Stimulated activated CD4-positive, alpha-beta T cell treated with anti-CD3 and anti-CD28 coated beads, Interleukin-12 subunit alpha, Interleukin-12 subunit beta, amount 100 ng/mL, for 4 hours (primary cell): Measurements from ENCODE around the gene UNC5B.

ENCODE experiments used
- DNase-seq: peaks from one replicate; pipeline ENCODE4 v3.0.0-alpha.2; 2020

Gene UNC5B

DNA sequence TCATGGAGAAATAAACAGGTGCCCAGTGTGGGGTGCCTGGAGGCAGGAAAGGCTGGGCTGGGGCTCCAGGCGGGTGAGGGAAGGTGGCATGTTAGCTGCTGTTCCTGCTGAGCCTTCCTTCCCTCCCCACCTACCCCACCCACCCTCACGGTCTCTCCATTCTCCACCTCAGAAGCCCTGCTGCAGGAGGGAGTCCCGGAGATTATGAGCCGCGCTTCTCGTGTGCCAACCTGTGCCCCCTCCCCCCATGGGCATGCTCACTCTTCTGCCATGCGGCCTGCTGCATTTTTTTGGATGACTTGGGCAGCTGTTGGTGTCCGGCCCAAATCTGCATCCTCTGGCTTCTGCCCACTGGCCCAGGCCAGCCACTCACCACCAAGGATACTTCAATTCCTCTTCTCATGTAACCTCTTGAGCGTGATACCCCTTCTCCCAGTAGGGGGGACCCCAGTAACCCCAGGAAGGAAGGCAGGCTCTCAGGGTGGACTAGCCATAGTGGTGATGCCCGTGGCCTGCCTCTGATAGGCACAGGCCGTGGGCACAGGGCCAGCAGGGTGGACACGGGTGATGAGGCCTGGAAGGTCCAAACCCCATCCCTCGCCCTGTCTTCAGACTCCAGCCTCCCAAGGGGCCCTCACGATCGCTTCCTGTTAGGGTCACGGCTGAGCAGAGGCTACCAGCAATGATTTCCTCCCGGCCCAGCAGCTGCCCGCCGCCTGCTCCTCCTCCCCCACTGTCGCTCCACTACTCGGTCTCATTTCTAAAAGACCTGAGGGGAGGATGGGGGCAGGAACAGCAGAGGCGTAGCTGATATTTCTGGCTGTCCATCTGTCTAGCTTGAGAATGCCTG, 27.8 kb downstream of the UNC5B start:
- DNase-seq = no peak

DNA sequence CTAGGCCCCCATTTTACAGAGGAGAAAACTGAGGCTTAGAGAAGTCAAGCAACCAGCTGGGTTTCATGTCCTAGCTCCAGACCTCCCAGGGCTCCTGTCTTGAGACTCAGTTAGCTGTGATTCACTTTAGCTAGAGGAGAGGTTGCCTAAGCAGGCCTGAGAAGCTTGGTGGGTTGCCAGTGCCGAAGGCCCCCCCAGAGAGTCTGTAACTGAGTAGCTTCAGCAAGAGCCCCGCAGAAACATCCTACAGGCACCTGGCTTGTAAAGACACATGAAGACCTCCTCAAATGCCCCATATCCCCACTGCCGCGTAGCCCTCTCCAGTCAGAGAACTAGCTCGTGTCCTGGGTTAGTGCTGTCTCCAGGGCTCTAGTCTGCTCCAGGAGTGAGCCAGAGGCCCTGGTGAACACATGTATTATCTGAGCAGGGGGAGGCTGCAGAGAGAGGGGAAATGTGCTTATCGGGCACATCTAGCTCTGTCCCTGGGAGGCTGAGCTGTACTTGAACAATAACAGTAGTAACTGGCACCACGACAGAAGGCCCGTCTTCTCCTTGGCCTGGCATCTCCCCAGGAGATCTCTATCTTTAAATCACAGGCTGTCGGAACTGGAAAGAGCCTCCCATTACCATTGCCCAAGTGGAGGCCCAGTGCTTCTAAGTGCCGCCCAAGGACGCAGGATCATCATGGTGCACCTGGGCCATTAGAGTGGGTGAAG, 28.9 kb downstream of the UNC5B start:
- DNase-seq = no peak

DNA sequence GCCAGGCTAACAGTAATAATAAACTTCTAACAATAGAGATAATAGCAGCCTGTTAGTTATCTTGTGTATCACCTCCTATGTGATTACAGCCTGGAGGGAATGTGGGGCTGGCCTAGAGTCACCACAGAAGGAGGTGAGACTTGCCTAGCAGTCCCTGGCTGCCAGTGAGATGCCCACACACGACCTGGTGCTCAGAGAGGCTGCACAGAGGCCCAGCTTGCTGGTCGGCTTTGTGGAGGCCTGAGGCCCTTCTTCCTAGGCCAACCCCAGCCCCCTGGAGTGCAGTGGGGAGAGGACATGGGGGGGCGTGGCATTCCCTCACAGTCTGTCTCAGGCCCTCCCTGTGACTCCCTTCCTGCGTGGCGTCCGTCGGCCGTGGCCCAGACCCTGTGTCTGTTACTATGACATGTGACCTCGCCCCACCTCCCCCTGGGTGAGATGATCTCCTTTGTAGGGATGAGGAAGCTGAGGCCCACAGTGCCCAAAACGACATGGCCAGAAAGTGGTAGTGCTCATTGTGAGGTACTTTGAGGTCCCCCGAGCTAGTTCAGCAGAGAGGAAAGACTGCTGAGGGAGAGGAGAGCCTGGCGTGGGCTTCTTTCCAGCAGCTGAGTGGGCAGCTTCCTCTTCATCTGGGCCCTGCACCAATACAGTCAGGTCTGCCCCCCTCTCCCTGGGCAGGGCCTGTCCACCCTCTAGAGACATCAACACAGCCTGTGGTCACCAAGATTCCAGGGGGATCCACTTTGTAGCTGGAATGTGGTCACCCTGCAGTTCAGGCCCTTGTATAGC, 29.7 kb downstream of the UNC5B start:
- DNase-seq = no peak

DNA sequence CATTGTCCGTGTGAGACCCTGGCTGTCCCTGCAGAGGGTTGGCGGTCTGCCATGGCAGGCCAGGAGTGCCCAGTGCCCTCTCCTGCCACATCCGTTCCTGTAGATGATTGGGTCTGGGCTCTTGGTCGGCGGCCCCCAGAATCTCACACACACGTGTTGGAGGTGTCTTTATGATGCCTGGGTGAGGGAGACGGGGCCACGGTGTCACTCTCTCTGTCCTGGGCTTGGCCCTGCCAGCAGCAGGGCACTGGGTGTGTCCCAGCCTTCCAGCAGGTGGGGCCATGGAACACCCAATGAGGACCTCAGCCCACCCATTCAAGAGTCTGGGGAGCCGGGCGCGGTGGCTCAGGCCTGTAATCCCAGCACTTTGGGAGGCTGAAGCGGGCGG, 30.2 kb downstream of the UNC5B start:
- no peak for DNase-seq

DNA sequence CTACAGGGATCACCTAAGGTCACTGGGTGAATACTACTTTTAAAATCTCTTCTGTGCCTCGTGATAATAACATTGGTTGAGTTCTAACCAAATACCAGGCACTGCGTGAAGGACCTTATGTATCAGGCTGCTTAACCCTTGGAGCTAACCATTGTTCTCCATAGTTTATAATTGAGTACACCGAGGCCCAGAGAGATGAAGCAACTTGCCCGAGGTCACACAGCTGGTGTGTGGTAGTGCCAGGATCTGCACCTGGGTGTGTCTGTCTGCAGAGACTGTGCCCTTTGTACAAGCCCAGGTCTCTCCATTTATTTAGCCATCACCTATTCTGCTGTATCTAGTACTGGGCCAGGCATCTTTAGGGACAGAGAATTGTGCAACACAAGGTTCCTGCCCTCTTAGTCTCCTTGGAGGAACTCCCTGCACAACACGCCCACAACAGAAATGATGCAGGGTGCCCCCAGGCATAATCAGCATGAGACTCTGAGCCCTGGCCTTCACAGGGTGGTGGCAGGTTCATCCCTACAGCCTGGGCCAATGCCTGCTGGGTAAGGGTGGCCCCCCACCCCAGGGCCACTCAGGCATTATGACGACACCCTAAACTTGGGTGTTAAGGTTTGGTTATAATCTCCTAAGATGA, 31.5 kb downstream of the UNC5B start:
- no peak for DNase-seq

DNA sequence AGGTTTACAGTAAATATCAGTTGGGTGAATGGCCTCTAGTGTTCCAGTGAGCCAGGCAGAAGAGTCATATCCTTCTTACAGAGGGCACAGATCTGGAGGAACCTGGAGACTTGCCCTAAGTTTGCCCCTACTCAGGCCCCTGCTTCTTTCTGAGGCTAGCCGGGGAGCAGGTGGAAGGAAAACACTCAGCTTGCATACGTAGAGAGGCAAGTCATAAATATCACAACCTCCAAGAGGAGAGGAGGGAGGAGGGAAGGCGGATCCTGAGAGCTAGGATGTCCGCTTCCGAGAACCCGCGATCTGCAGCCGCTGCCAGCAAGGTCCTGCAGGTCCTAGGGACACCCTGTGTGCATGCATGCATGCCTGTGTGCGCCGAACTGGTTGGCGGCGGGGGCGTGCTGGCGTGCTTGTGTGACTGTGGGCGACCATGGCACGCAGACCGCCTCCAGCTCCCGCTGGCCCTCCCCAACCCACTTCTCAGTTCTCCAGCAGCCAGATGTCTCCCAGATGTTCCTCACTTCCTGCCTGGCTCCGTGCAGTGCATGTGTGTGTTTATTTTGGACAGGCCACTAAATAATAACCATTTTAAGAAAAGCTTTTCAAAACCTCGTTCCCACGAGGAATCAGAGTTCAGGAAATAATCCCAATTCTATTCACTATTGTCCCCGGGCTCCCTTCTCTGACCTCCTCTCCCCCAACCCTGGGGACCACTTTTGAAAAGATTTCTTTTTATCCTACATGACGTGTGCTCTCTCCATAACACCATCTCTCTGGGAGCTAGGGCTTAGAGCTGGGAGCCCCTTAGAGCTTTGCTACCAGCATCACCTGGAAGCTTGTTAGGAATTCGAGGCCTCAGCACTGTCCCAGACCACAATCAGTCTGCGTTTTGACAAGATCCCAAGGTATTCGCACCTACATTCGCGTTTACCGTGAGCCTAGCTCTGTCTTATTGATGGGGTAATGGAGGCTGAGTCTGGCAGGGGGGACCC, 32.4 kb downstream of the UNC5B start:
- no peak for DNase-seq

DNA sequence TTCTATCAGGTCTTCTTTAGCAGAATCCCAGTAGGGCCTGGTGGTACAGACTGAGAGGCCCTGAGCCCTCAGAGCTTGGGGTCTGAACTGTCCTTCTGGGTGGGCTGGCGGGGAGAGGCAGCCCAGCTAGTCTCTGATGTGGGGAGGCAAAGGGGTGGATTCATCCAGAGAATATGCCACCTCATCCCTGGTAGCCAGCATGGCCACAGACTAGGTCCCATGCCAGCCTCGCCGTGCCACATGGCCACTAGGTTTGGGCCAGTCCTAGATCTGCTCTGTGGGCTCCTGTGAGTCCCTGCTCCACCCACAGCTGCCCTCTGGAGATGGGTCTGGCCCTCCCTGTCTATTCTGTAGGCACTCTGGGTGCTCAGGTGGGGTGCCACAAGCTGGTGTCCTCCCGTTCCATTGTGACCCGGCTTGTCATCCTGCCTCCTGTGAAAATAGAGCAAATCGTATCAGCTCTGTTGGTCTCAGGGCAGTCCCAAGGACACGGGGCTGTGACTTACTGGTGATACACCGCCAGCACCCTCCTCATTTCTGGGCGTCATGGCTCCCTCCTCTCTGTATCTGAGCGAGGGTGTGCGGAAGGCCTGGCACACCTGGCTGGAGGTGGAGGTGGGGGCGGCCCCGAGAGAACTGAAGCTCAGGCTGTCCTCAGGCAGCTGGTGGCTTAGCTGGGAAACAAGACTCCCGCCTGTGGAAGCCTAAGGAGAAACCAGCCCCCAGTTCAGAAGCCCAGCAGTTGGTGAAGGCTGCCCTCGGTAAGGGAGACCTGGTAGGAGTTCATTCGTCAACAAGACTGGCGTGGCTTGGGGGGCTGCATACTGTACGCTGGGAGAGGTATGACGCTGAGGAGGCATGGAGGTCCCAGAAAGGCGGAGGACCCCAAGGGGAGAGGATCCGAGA, 33.3 kb downstream of the UNC5B start:
- DNase-seq = no peak

DNA sequence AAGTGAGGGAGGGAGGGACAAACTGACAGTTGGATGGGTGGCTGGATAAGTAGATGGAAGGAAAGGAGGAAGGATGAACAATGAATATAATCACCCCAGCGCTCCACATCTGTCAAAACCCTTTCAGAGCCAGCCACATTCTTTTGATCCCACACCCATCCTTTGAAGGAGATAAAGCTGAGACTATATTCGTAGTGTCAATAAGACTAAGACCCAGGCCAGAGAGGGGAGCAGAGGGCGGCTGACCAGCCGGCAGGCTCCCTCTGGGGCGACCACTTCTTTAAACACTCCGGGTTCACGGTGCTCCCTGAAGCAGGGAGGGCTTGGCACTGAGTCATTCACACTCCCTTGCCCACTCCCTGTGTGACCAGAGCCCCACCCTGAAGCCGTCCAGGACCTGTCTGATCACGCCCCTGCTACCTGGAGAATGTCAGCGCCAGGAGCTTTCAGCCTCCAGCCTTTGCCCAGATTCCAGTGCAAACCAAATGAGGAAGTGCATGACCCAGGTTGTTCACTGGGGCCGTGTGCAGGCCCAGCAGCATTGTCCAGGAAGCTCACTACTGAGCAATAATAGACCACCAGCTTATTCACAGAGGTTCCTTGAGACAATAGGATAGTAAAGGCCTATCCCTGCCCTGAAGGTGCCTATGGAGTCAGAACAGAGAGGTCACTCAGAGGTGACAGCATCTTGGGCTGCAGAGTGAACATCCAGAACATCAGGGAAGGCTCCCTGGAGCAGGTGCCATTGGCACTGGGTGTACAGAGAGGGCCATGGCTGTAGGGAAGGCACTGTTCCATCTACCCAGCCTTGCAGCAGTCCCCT, 34.4 kb downstream of the UNC5B start:
- DNase-seq = no peak

DNA sequence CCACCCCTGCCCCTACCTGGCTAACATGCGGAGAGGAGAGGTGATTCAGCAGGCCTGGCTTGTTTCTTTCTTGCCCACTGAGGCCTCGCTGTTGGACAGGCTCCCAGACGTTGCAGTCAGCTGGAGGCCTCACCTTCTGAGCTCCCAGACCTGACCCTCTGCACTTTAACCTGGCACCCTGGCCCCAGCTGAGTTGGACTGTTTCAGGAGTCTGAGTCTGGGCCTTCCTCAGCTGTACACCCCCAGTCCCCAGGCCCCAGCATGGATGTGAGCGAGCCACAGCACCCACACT, 35.0 kb downstream of the UNC5B start:
- no peak for DNase-seq

DNA sequence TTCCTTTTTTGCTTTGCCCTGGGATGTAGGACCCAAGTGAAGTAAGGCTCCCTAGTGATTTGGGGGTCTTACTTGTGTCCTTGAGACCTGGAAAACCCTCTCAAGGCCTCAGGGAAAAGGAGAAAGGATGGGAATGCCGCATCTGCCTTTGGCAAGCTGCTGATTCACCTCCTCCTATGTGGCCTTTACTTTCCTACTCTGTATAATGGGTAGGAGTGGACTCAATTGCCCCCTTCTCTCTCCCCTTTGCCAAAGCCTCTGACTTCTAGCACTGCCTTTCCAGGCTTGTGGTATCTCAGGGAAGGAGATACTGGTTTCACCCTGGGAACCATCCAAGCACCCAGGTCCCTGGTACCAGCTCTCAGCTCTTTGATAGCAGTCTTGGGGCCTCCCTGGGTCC, 35.4 kb downstream of the UNC5B start:
- no peak for DNase-seq

DNA sequence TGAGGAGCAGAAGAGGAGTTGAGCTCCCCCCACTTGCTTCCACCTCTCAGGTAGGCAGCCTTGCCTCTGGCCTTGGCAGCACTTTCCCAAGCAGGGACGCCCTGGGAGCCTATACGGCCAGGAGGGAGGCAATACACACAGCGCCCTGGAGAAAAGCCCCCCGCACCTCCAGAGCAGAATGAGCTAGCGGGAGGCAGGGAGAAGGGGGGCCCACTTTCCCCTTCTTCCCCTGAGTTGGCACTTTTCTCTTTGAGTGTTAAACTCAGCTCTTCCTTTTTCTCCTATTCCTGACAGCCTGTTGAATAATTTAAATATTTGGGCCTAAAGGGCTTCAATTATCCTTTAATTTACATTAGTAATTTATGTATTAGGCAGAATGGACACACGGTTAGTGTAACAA, 35.8 kb downstream of the UNC5B start:
- no peak for DNase-seq

DNA sequence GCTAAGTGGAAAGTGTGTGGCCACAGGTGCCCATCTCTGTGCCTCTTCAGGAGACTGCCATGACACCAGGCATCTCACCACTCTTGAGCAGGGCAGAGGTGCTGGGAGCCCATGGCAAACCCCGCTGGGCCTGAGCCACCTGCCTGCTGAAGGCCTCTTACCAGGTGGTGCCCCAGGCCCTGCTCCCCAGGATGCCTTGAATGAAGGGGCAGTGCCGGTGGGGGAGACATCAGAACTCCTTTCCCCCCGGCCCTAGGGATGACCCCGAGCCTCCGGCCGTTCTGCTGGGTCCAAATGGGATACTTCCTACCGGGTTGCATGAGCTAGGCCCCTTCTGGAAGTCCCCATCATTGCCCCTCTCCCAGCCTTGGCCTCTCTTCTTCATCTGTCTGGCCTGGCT, 37.6 kb downstream of the UNC5B start:
- DNase-seq = no peak

DNA sequence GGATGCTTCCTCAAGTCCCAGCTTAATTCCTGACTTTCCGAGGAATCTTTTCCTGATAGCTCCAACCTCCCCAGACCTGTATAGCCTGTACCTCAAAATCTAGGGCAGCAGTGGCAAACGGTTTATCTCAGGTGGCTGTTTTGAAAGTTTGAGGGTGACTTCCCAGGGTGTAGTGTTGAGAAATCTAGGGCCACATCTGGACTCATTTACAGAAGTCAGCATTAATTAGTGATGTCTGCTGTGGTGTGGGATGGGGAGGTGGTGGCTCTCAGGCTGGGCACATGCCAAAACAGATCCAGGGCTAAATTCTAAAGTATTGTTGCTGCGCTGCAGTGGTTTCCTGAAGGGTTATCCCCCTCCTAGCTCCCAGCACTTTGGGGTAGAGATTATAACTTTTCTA, 38.0 kb downstream of the UNC5B start:
- no peak for DNase-seq

DNA sequence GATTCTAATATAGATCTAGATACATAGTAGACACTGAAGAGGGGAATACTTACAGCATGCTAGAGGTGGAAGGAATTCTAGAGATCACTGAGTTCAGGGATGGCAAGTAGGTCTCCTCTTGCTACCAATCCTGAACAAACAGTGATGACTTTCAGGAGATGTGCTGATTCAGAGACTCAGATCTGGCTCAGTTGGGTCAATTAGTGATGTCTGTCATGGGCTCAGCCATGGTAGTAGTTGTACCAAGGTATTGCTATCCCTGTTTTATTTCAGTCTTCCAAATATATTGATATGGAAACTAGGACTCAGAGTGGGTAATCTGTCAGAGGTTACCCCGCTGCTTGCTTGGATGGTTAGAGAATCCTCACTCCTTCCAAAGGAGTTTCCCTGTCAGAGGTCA, 38.5 kb downstream of the UNC5B start:
- no peak for DNase-seq

DNA sequence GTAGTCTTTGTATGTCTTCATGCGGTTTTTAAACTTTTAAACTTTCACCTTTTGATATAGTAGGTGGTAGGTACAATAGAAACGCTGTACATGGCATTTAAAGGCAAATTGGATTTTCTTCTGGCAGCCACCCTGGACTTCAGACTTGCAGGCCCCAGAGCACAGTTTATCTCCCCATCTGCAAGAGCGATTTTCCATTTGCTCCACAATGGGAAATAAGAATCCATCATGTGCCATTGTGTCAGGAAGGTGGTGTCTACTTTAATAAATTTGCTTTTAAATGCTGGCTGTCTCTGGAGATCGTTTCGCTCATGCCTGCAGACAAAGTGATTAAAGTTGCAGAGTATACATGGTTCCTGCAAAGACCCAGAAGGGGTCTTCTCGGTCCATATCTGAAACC, 38.9 kb downstream of the UNC5B start:
- DNase-seq = no peak

DNA sequence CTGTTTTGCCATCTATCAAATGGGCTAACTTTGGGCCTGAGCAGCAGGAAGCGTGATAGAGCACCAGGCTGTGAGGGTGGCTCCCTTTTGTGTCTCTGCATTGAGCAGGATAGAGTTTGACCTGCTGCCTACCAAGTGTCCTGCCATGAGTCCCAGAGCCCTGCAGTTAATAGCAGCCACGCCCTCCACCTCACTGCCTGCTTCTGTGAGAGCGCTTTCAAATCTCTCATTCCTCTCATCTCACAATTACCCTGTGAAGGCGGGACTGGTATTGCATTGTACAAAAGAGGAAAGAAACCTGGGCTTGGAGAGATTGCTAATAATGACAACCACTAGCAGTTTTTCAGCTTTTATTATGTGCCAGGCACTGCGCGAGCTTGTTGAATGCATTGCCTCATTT, 39.9 kb downstream of the UNC5B start:
- no peak for DNase-seq

DNA sequence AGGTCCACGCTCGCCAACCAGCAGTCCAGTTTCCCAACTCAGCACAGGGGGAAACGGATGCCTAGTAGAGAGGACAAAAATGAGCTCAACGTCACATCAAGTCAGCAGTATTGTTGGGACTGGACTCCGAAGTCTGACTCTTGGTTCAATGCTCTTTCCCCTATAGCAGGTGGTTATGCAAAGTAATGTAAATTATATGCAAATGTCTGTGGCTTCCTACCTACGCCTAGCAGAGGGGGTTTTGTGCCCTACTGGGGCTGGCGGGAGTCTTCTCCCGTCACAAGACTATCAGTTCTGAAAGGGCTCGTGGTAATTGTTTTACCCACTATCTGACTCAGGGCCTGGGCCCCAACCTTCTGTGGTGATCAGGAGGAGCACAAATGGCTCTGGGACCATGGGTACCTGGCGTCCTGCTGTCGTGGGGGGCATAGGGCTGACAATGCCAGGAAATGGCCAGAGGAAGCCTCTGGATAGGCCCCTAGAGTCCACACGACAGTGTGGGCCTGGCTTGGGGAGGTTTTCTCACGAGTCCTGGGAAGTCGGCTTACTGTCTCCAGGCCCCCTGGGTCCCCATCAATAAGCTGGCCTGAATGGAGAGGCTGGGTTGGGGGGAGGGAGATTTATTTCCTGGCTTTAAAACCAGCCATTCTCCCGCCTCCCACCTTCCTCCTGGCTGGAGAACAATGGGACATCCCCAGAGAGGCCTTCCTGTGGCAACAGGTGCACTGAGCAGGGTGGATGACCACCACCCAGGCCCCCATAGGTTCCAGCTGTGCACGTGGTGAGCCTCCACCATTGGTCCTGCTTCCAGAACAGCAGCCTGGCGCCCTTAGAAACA, 41.8 kb downstream of the UNC5B start:
- DNase-seq = no peak

DNA sequence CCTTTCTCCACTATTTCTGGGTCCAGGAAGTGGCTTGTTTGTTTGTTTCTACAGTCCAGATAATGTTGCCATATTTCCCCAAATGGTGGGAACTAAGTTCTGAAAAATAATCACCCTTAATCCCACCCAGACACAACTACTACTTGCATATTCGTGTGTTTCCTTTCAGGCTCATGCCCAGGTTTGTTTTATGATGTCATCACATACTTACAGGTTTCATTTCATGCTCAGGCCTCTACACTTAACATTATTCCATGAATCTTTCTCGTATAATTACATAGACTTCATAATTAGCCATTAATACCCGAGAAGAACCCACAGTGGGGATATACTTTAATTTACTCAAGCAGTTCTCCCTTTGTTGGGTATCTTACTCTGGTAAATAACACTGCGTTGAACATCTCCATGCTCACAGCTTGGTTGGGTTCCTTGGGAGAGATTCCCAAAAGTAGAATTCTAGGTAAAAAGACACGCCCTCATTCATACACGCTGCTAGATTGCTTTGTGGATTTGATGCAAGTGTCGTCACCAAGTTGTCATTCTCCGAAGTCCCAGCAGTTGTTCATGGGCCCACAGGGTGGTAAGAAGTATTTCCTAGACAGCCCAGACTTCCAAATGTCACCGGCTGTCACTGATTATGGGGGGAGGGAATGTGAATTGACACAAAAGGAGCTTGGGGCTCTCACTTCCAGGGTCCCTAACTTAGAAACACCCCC, 42.6 kb downstream of the UNC5B start:
- DNase-seq = no peak

DNA sequence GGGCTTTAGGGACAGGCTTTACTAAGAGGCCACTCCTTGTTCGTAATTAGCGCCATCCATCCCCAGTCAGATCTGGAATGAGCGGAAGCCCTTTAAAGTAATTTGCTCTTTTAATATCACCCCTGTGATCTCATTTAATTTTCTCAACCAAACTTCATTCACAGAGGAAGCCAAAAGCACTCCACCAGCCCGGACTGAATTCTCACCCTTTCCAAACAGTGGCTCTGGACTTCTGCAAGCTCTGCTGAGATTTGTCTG, 43.1 kb downstream of the UNC5B start:
- no peak for DNase-seq
